ENCODE results near the gene MLPH.

GRCh38 chr2:237465515-237466148 is 21.4 kb upstream of the MLPH start:
- TF ChIP-seq CTCF (conservative IDR thresholded peaks at IDR 0.05; ENCODE audit: low read length) (no peak), EZH2phosphoT487 (IDR thresholded peaks at IDR 0.05; ENCODE audit: borderline replicate concordance) (no peak)
